Loucy (cell line): ENCODE data around the gene TAS2R41.

ENCODE experiments used
- EZH2phosphoT487 ChIP-seq: fragments of 200-600 bp; IDR thresholded peaks from 2 replicates; pipeline ENCODE4 v1.6.1; 2018; ENCODE audit warnings: antibody characterized with exemption, mild to moderate bottlenecking, moderate library complexity, borderline replicate concordance
- TF ChIP-seq, protein P1 (sequence below): fragments of 200-600 bp; sonication (generic); conservative IDR thresholded peaks from 2 replicates; pipeline ENCODE4 v1.5.1; 2014; ENCODE audit warnings: mild to moderate bottlenecking, antibody characterized with exemption, low read length

GRCh38 chr7:143436325-143436946, 41.2 kb upstream of the TAS2R41 start:
- TF ChIP-seq, protein P1, sequence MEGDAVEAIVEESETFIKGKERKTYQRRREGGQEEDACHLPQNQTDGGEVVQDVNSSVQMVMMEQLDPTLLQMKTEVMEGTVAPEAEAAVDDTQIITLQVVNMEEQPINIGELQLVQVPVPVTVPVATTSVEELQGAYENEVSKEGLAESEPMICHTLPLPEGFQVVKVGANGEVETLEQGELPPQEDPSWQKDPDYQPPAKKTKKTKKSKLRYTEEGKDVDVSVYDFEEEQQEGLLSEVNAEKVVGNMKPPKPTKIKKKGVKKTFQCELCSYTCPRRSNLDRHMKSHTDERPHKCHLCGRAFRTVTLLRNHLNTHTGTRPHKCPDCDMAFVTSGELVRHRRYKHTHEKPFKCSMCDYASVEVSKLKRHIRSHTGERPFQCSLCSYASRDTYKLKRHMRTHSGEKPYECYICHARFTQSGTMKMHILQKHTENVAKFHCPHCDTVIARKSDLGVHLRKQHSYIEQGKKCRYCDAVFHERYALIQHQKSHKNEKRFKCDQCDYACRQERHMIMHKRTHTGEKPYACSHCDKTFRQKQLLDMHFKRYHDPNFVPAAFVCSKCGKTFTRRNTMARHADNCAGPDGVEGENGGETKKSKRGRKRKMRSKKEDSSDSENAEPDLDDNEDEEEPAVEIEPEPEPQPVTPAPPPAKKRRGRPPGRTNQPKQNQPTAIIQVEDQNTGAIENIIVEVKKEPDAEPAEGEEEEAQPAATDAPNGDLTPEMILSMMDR, result no peak
- no peak for TF ChIP-seq EZH2phosphoT487
